SK-N-SH treated with all-trans-retinoic acid at 6 μM for 48 hours (cell line): Measurements from ENCODE around the gene PDE6B.

Source experiments
- ATAC-seq: fragments of 200-7000 bp; cut with Tn5 transposase; 3 replicates; pipeline ENCODE4 v1.9.1; 2020; ENCODE audit warnings: mild to moderate bottlenecking, moderate library complexity
- ARNTL ChIP-seq: fragments of 450-650 bp; formaldehyde crosslinking; IDR thresholded peaks from 2 replicates; pipeline ENCODE4 v1.5.0; 2020; ENCODE audit warnings: low read depth, mild to moderate bottlenecking, moderate library complexity, borderline replicate concordance
- BACH2 ChIP-seq: fragments of 250-450 bp; sonication (Bioruptor Pico); IDR thresholded peaks from 2 replicates; pipeline ENCODE4 v1.9.0; 2021; ENCODE audit warnings: mild to moderate bottlenecking, borderline replicate concordance
- CSDC2 ChIP-seq: fragments of 250-450 bp; sonication (Bioruptor Pico); IDR thresholded peaks from 2 replicates; pipeline ENCODE4 v1.5.0; 2020; ENCODE audit warnings: mild to moderate bottlenecking, moderate library complexity
- CSRNP3 ChIP-seq: fragments of 250-450 bp; sonication (Bioruptor Pico); IDR thresholded peaks from 2 replicates; pipeline ENCODE4 v1.5.1; 2021; ENCODE audit warnings: mild to moderate bottlenecking, moderate library complexity
- ESRRG ChIP-seq: fragments of 250-450 bp; sonication (Bioruptor Pico); IDR thresholded peaks from 2 replicates; pipeline ENCODE4 v1.6.1; 2021; ENCODE audit warnings: mild to moderate bottlenecking
- GLIS3 ChIP-seq: fragments of 250-450 bp; sonication (Bioruptor Pico); IDR thresholded peaks from 2 replicates; pipeline ENCODE4 v1.5.0; 2020; ENCODE audit warnings: mild to moderate bottlenecking, moderate library complexity
- ISL1 ChIP-seq: fragments of 250-450 bp; sonication (Bioruptor Pico); IDR thresholded peaks from 2 replicates; pipeline ENCODE4 v2.1.2; 2022; ENCODE audit warnings: mild to moderate bottlenecking, moderate library complexity
- PATZ1 ChIP-seq: fragments of 250-450 bp; sonication (Bioruptor Pico); IDR thresholded peaks from 2 replicates; pipeline ENCODE4 v1.8.0; 2020; ENCODE audit warnings: mild to moderate bottlenecking, moderate library complexity, borderline replicate concordance
- POU6F1 ChIP-seq: fragments of 250-450 bp; sonication (Bioruptor Pico); IDR thresholded peaks from 2 replicates; pipeline ENCODE4 v1.8.0; 2021; ENCODE audit warnings: low read depth, mild to moderate bottlenecking, moderate library complexity, borderline replicate concordance
- PPARA ChIP-seq: fragments of 250-450 bp; sonication (Bioruptor Pico); IDR thresholded peaks from 2 replicates; pipeline ENCODE4 v1.5.0; 2020; ENCODE audit warnings: mild to moderate bottlenecking, borderline replicate concordance
- RARB ChIP-seq: fragments of 250-450 bp; sonication (Bioruptor Pico); IDR thresholded peaks from 2 replicates; pipeline ENCODE4 v1.8.0; 2021; ENCODE audit warnings: mild to moderate bottlenecking, moderate library complexity
- SNAI2 ChIP-seq: fragments of 250-450 bp; sonication (Bioruptor Pico); IDR thresholded peaks from 2 replicates; pipeline ENCODE4 v1.5.0; 2020; ENCODE audit warnings: mild to moderate bottlenecking, moderate library complexity
- TCF4 ChIP-seq: fragments of 250-450 bp; sonication (Bioruptor Pico); IDR thresholded peaks from 2 replicates; pipeline ENCODE4 v1.8.0; 2021; ENCODE audit warnings: mild to moderate bottlenecking, moderate library complexity, borderline replicate concordance
- TOX ChIP-seq: fragments of 250-450 bp; sonication (Bioruptor Pico); IDR thresholded peaks from 2 replicates; pipeline ENCODE4 v1.8.0; 2021; ENCODE audit warnings: mild to moderate bottlenecking, moderate library complexity, borderline replicate concordance
- TSHZ2 ChIP-seq: fragments of 250-450 bp; sonication (Bioruptor Pico); IDR thresholded peaks from 2 replicates; pipeline ENCODE4 v1.5.0; 2020; ENCODE audit warnings: mild to moderate bottlenecking, moderate library complexity
- ZC3H10 ChIP-seq: fragments of 250-450 bp; sonication (Bioruptor Pico); IDR thresholded peaks from 2 replicates; pipeline ENCODE4 v1.5.1; 2021; ENCODE audit warnings: mild to moderate bottlenecking, moderate library complexity
- ZNF70 ChIP-seq: fragments of 450-650 bp; formaldehyde crosslinking; IDR thresholded peaks from 2 replicates; pipeline ENCODE4 v1.5.0; 2020; ENCODE audit warnings: mild to moderate bottlenecking, moderate library complexity
- ZNF8 ChIP-seq: fragments of 450-650 bp; formaldehyde crosslinking; IDR thresholded peaks from 2 replicates; pipeline ENCODE4 v1.5.0; 2020; ENCODE audit warnings: mild to moderate bottlenecking, moderate library complexity

The PDE6B gene

GRCh38 chr4:628821-629635, 3.7 kb downstream of the PDE6B start:
- TF ChIP-seq ESRRG (CRISPR knock-in tag) (no peak), RARB (CRISPR knock-in tag) (no peak), ZNF8 (no peak), PPARA (CRISPR knock-in tag) (no peak)
- no peak for ATAC-seq

GRCh38 chr4:629636-629914, 4.2 kb downstream of the PDE6B start:
- TF ChIP-seq BACH2 (no peak), CSDC2 (CRISPR knock-in tag) (no peak), GLIS3 (CRISPR knock-in tag) (no peak), TOX (CRISPR knock-in tag) (no peak), RARB (CRISPR knock-in tag) (no peak), ESRRG (CRISPR knock-in tag) (no peak), ARNTL (CRISPR knock-in tag) (no peak), POU6F1 (no peak), TCF4 (no peak), ZC3H10 (CRISPR knock-in tag) (no peak)
- ATAC-seq = no peak

- no peak for ATAC-seq
- TF ChIP-seq ZC3H10 (CRISPR knock-in tag) = no peak
- TF ChIP-seq ISL1 = no peak
Measured at GRCh38 chr4:629915-630641, 4.7 kb downstream of the PDE6B start.

GRCh38 chr4:630656-631055, 5.3 kb downstream of the PDE6B start:
- TF ChIP-seq ZNF70 (CRISPR knock-in tag) (no peak), POU6F1 (no peak), SNAI2 (CRISPR knock-in tag) (no peak), PATZ1 (CRISPR knock-in tag) (no peak), PPARA (CRISPR knock-in tag) (no peak), TSHZ2 (no peak), ZNF8 (no peak), RARB (CRISPR knock-in tag) (no peak), BACH2 (no peak), TCF4 (no peak)
- no peak for ATAC-seq

GRCh38 chr4:632196-632790, 6.9 kb downstream of the PDE6B start:
- TF ChIP-seq CSRNP3 (no peak), PATZ1 (CRISPR knock-in tag) (no peak), TOX (CRISPR knock-in tag) (no peak), PPARA (CRISPR knock-in tag) (no peak)
- no peak for ATAC-seq
